Mucosa of descending colon (tissue), 3 donors: ENCODE measurements around the gene MANF. TPM values are rescaled to one million over a fixed set of nuclear protein-coding genes. Genes with fewer than 3 reads are reported as not detected.

Source experiments
- ATAC-seq: fragments of 200-7000 bp; cut with Tn5 transposase; one replicate; pipeline ENCODE4 v1.9.1; 2020; ENCODE audit warnings: mild to moderate bottlenecking, moderate library complexity
- DNase-seq, 3 donors: peaks; one replicate each; pipeline ENCODE4 v3.0.0-alpha.2; 2020
- H3K36me3 ChIP-seq: fragments of 200-600 bp; one replicate; pipeline ENCODE4 v1.8.0; 2021; ENCODE audit warnings: low read depth, mild to moderate bottlenecking
- H3K4me1 ChIP-seq: fragments of 200-600 bp; one replicate; pipeline ENCODE4 v1.8.0; 2021; ENCODE audit warnings: low read depth, mild to moderate bottlenecking
- H3K4me3 ChIP-seq: fragments of 200-600 bp; one replicate; pipeline ENCODE4 v1.8.0; 2021; ENCODE audit warnings: mild to moderate bottlenecking
- H3K9me3 ChIP-seq: fragments of 200-600 bp; one replicate; pipeline ENCODE4 v1.8.0; 2021; ENCODE audit warnings: mild to moderate bottlenecking
- CTCF ChIP-seq: fragments of 200-600 bp; IDR thresholded peaks from one replicate; pipeline ENCODE4 v1.8.0; 2022; ENCODE audit warnings: antibody characterized with exemption, mild to moderate bottlenecking
- intact Hi-C, 2 donors: fragments of 100-400 bp; cut with DNase I in 1 of 2; cut with micrococcal nuclease in 1 of 2; formaldehyde crosslinking; loops; one replicate each; pipeline versions ENCODE4 v1.11.0 to v1.11.1; 2022; cut with DNase I, micrococcal nuclease
- total RNA-seq, 3 donors: library from RNA; stranded (reverse); fragmentation: NEBNext Ultra II Directional in 2 of 3; extraction: Animal tissue kit (Norgen Biotek cat#: 25700) in 2 of 3; gene quantifications; one replicate each; pipeline versions ENCODE4 v1.2.1 to v1.2.4, GENCODE V29; 2021 to 2023
- donor health status: DM: no; HTN: no; CAD: no; lungs with moderate emphysema.
- donor health status: DM: no; HTN: no; CAD: no.
- donor health status: DM: no; HTN: yes; CAD: no.

MANF gene
- total RNA-seq, 3 donors from 2014 or later, result 35.4 to 91.1 (median 47.2) TPM

DNA sequence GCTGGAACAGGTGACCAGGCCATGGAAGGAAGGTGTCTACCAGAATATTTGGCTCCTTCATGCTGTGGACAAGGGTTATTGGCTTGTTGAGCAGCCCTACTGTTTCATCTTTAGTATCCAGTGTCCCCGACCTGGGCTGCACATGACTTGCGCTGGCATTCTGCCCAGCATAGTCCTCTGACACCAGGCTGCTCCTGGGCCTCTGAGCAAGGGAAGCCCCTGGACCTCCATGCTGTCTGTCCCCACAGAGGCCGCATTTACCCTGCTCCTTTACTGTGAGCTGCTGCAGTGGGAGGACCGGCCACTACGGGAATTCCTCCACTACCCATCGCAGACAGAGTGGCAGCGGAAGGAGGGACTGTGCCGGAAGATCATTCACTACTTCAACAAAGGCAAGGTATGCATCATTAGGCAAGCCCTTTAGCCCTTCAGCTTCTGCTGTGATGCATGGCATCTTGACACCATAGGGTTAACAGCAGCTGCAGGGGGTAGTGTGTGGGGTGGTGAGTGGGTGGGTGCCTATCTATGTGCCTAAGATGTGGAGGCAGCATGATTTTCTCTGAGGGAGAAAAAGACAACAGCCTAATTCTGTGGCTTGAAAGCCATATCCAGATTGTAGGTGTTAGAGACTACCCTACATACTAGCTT, 44.0 kb upstream of the MANF start:
- Histone ChIP-seq H3K36me3 (no peaks in the 10 kb centered on the region), H3K9me3 (no peaks in the 10 kb centered on the region), H3K4me1 (no peaks in the 10 kb centered on the region), H3K4me3 (no peak overlapping the region)
- ATAC-seq, result no peak
- no peak for DNase-seq
- TF ChIP-seq CTCF, result no peak
- intact Hi-C loops, result no loop called here

DNA sequence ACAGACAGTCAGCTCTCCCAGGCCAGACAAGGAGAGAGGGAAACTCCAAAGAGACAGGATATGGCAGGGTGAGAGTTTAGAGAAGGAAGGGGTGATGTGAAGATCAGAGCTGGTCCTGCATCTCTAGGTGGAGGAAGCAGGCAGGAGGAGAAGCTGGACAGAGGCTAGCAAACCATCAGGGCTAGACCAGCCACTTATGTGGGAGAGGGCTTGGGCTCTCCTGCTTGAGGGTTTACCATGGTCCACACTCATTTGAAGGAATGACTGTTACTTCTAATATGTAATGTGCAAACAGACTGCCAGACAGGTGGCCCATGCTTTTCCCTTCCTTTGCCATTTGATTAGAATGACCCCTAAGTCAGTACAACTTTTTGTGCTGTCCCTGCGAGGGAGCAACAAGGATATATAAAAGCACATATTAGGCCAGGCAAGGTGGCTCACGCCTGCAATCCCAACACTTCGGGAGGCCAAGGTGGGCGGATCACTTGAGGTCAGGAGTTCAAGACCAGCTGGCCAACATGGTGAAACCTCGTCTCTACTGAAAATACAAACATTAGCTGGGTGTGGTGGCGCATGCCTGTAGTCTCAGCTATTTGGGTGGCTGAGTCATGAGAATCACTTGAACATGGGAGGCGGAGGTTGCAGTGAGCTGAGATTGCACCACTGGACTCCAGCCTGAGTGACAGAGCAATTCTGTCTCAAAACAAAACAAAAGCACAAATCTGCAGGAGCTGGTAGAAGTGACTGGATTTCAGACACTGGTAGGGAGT, 41.0 kb upstream of the MANF start:
- DNase-seq, result no peak
- ATAC-seq, result no peak

GRCh38 chr3:51350751-51351150, 34.3 kb upstream of the MANF start:
- no peak overlapping the region for H3K4me3 ChIP-seq
- no peaks in the 10 kb centered on the region for H3K36me3 ChIP-seq
- DNase-seq (no peak), ATAC-seq (no peak)
- intact Hi-C loops, result no loop called here
- H3K4me1 ChIP-seq, result no peaks in the 10 kb centered on the region
- no peaks in the 10 kb centered on the region for H3K9me3 ChIP-seq
- no peak for TF ChIP-seq CTCF

More for the DNA sequence above, 41.0 kb upstream of the MANF start:
- TF ChIP-seq CTCF, result no peak
- Histone ChIP-seq H3K9me3 (no peaks in the 10 kb centered on the region), H3K36me3 (no peaks in the 10 kb centered on the region), H3K4me3 (no peak overlapping the region), H3K4me1 (no peaks in the 10 kb centered on the region)
- intact Hi-C loops, result no loop called here

DNA sequence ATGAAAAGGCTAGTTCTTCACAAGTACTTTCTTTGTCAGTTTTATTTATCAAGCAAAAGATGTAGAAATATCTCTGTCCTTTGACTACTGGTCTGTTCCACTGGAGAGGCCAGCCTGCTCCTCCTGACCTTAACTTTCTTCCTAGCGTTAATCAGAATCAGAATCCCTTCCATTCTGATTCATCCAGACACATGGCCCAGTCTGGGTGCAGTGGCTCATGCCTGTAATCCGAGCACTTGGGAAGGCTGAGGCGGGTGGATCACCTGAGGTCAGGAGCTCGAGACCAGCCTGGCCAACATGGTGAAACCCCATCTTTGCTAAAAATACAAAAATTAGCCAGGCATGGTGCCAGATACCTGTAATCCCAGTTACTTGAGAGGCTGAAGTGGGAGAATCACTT, 32.0 kb upstream of the MANF start:
- ATAC-seq, result no peak
- no peak overlapping the region for H3K4me3 ChIP-seq
- H3K9me3 ChIP-seq, result no peaks in the 10 kb centered on the region
- intact Hi-C loops, result no loop called here
- no peaks in the 10 kb centered on the region for H3K36me3 ChIP-seq
- DNase-seq, result no peak
- H3K4me1 ChIP-seq, result no peaks in the 10 kb centered on the region
- TF ChIP-seq CTCF, result no peak

DNA sequence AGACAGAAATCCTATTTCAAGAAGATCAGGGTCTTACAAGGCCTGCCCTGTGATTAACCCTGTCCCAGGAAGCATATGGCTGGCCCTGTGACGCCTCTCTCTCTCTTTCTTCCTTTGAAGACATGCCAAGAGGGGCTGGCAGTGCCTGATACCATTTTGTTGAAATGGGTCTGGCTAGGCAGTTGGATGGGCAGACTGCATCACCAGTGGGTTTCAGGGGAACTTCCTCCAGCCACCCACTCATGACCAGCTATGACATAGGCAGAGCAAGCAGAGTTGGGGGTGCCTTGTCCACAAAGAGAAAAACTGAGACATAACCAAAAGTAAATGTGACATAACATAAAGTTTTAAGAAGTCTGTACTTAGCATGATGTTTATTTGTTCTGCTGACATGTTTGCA, 31.4 kb upstream of the MANF start:
- no peaks in the 10 kb centered on the region for H3K4me1 ChIP-seq
- intact Hi-C loops, result no loop called here
- no peaks in the 10 kb centered on the region for H3K9me3 ChIP-seq
- no peak for TF ChIP-seq CTCF
- DNase-seq (no peak), ATAC-seq (no peak)
- no peaks in the 10 kb centered on the region for H3K36me3 ChIP-seq
- no peak overlapping the region for H3K4me3 ChIP-seq
